KMS-11 (cell line): ENCODE results near the gene SPOUT1.
A peak's percentile ranks its signal among the peaks of the same experiment; 100 is the strongest.

Experiments used
- H2AFZ ChIP-seq: fragments of 200-600 bp; sonication (generic); 2 replicates; pipeline ENCODE4 v1.6.1; 2016; ENCODE audit warnings: antibody characterized with exemption, mixed run types, low read depth
- H3K27ac ChIP-seq: fragments of 200-600 bp; sonication (generic); 2 replicates; pipeline ENCODE4 v1.6.1; 2016; ENCODE audit warnings: mild to moderate bottlenecking, mixed run types
- H3K27me3 ChIP-seq: fragments of 200-600 bp; sonication (generic); 2 replicates; pipeline ENCODE4 v1.6.1; 2017; ENCODE audit warnings: mild to moderate bottlenecking, low read depth, mixed run types, moderate library complexity; ENCODE audit not compliant: insufficient read depth
- H3K36me3 ChIP-seq: fragments of 200-600 bp; sonication (generic); 2 replicates; pipeline ENCODE4 v1.6.1; 2017; ENCODE audit warnings: mild to moderate bottlenecking, mixed run types; ENCODE audit not compliant: insufficient read depth
- H3K4me1 ChIP-seq: fragments of 200-600 bp; sonication (generic); 2 replicates; pipeline ENCODE4 v1.6.1; 2016; ENCODE audit warnings: mild to moderate bottlenecking, low read depth, mixed run types; ENCODE audit not compliant: poor library complexity, severe bottlenecking
- H3K4me2 ChIP-seq: fragments of 200-600 bp; sonication (generic); 2 replicates; pipeline ENCODE4 v1.7.0; 2016; ENCODE audit warnings: mild to moderate bottlenecking, mixed run types
- H3K4me3 ChIP-seq: fragments of 200-600 bp; sonication (generic); IDR thresholded peaks from 2 replicates; pipeline ENCODE4 v1.6.1; 2017; ENCODE audit warnings: low read depth, low read length, mixed read lengths; ENCODE audit not compliant: insufficient read depth
- H3K79me2 ChIP-seq: fragments of 200-600 bp; sonication (generic); 2 replicates; pipeline ENCODE4 v1.6.1; 2016; ENCODE audit warnings: low read depth, mixed run types; ENCODE audit not compliant: insufficient read depth
- H3K9ac ChIP-seq: fragments of 200-600 bp; sonication (generic); 2 replicates; pipeline ENCODE4 v1.6.1; 2016; ENCODE audit warnings: mild to moderate bottlenecking, mixed run types
- H4K20me1 ChIP-seq: fragments of 200-600 bp; sonication (generic); 2 replicates; pipeline ENCODE4 v1.6.1; 2016; ENCODE audit warnings: mild to moderate bottlenecking, mixed run types; ENCODE audit not compliant: insufficient read depth
- TF ChIP-seq, protein P1 (sequence below): fragments of 200-600 bp; sonication (generic); conservative IDR thresholded peaks from 2 replicates; pipeline ENCODE4 v1.6.1; 2017; ENCODE audit warnings: low read depth, mild to moderate bottlenecking, antibody characterized with exemption, low read length, moderate library complexity, mixed read lengths

SPOUT1 gene

GRCh38 chr9:128792134-128792533 lies 37.5 kb downstream of the SPOUT1 start:
- TF ChIP-seq, protein P1, sequence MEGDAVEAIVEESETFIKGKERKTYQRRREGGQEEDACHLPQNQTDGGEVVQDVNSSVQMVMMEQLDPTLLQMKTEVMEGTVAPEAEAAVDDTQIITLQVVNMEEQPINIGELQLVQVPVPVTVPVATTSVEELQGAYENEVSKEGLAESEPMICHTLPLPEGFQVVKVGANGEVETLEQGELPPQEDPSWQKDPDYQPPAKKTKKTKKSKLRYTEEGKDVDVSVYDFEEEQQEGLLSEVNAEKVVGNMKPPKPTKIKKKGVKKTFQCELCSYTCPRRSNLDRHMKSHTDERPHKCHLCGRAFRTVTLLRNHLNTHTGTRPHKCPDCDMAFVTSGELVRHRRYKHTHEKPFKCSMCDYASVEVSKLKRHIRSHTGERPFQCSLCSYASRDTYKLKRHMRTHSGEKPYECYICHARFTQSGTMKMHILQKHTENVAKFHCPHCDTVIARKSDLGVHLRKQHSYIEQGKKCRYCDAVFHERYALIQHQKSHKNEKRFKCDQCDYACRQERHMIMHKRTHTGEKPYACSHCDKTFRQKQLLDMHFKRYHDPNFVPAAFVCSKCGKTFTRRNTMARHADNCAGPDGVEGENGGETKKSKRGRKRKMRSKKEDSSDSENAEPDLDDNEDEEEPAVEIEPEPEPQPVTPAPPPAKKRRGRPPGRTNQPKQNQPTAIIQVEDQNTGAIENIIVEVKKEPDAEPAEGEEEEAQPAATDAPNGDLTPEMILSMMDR, result no peak
- Histone ChIP-seq H3K4me1 (peaks cover 11% of the 10 kb centered on the region), H4K20me1 (no peaks in the 10 kb centered on the region), H3K79me2 (peaks cover 12% of the 10 kb centered on the region; the same call in 1 of the 2 replicates), H3K27me3 (no peaks in the 10 kb centered on the region), H3K4me3 (no peak overlapping the region), H2AFZ (no peak overlapping the region), H3K4me2 (no peak overlapping the region), H3K9ac (no peak overlapping the region), H3K27ac (no peak overlapping the region), H3K36me3 (no peaks in the 10 kb centered on the region; the same call in 1 of the 2 replicates)

- Histone ChIP-seq H3K27me3 (no peaks in the 10 kb centered on the region), H3K4me1 (peaks cover 11% of the 10 kb centered on the region), H3K27ac (no peak overlapping the region), H4K20me1 (no peaks in the 10 kb centered on the region), H3K79me2 (peaks cover 13% of the 10 kb centered on the region; the same call in 1 of the 2 replicates), H3K4me3 (no peak overlapping the region), H3K9ac (no peak overlapping the region), H3K36me3 (no peaks in the 10 kb centered on the region), H2AFZ (no peak overlapping the region), H3K4me2 (no peak overlapping the region)
- TF ChIP-seq, protein P1, result no peak
These were observed 39.1 kb downstream of the SPOUT1 start for GRCh38 chr9:128790536-128790935.

DNA sequence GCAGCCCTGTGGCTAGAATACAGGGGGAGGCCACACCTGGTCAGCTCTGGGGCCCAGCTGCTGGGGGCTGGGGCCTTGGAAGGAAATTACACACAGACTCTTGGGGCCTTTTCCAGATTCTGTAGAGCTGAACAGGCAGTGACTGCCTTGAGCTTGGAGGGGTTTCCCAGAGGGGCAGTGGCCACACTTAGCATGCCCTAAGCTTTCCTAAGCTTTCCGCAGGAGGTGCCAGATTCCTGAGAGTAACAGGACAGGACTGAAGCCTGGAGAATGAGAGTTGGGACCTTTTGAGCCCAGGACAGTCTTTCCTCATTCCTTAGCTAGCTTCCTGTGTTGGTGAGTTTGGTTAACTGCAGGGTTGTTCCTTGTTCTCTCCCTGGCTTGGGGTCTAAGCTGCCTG lies 41.1 kb downstream of the SPOUT1 start:
- no peaks in the 10 kb centered on the region for H3K36me3 ChIP-seq
- no peak overlapping the region for H3K4me3 ChIP-seq
- TF ChIP-seq, protein P1, result no peak
- peaks cover 15% of the 10 kb centered on the region for H3K4me1 ChIP-seq
- H3K79me2 ChIP-seq, result peaks cover 13% of the 10 kb centered on the region; the same call in 1 of the 2 replicates
- no peaks in the 10 kb centered on the region for H3K27me3 ChIP-seq
- H3K27ac ChIP-seq, result no peak overlapping the region
- H3K9ac ChIP-seq, result no peak overlapping the region
- H4K20me1 ChIP-seq, result no peaks in the 10 kb centered on the region
- H2AFZ ChIP-seq, result no peak overlapping the region
- peak overlapping the region; percentile 99 for H3K4me2 ChIP-seq

- Histone ChIP-seq H3K36me3 (no peaks in the 10 kb centered on the region), H3K4me3 (no peak overlapping the region), H3K4me2 (peak overlapping the region; percentile 99), H3K27me3 (no peaks in the 10 kb centered on the region), H3K9ac (peak overlapping the region; percentile 51; the same call in 1 of the 2 replicates), H3K4me1 (peaks cover 19% of the 10 kb centered on the region), H3K79me2 (peaks cover 13% of the 10 kb centered on the region; the same call in 1 of the 2 replicates), H4K20me1 (no peaks in the 10 kb centered on the region), H3K27ac (0 out of 2 replicates have a peak overlapping the region, but pooled peaks have one; percentile 18), H2AFZ (peak overlapping the region; percentile 93; the same call in 1 of the 2 replicates)
- TF ChIP-seq, protein P1, result no peak
These were observed 41.9 kb downstream of the SPOUT1 start for GRCh38 chr9:128787659-128788058.
